DMS53 treated with DMSO at 0.1 percent for 48 hours (cell line): ENCODE data around the gene DNAJC5.
"Not testable (repeated sequence)": the region's sequence is repeated elsewhere in the genome, so short reads cannot be mapped to it uniquely, and the experiment has no call there.

Source experiments
- DNase-seq: peaks from one replicate; lab custom pipeline; 2025; ENCODE audit not compliant: unreplicated experiment; lab: John Stamatoyannopoulos, UW

DNAJC5 gene

DNA sequence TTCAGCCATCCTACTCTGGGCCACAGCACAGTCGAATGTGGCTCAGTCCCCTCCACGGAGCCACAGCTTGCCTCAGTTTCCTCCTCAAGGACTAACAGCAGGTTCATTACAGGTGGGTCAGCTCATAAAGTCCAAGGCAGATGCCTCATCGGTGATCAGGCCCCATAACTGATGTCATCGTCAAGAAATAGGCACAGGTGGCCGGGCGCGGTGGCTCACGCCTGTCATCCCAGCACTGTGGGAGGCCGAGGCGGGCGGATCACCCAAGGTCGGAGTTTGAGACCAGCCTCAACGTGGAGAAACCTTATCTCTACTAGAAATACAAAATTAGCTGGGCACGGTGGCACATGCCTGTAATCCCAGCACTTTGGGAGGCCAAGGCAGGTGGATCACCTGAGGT, 57.8 kb downstream of the DNAJC5 start:
- no peak for DNase-seq

DNA sequence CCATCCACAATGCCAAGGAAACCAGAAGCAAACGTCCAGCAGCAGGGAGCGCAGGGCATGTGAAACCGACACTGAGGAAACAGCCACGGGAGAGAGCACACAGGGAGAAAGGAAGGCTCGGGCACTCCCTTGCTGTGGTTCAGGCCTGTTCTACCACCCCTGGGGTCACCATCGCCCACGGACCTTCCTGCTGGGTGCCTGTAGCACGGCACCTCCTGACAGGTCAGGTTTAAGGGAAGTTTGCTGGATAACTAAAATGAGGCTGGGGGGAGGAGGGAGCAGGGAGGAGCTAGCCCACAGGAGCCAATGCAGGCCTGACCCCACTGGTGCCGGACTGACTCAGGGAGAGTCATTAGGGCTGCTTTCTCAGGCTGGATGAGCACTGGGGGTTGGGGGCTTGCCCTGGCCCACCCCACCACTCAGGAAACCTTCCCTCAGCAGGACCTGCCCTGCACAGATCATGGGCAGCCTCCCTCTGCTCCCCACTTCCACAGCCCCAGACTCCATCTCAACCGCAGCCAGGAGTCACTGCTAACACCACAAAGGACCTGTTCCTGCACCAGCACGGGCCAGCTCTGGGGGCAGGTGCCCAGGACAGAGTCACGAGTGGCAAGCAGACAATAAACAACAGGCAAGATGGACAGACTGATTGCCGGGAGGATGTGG, 59.0 kb downstream of the DNAJC5 start:
- no peak for DNase-seq

DNA sequence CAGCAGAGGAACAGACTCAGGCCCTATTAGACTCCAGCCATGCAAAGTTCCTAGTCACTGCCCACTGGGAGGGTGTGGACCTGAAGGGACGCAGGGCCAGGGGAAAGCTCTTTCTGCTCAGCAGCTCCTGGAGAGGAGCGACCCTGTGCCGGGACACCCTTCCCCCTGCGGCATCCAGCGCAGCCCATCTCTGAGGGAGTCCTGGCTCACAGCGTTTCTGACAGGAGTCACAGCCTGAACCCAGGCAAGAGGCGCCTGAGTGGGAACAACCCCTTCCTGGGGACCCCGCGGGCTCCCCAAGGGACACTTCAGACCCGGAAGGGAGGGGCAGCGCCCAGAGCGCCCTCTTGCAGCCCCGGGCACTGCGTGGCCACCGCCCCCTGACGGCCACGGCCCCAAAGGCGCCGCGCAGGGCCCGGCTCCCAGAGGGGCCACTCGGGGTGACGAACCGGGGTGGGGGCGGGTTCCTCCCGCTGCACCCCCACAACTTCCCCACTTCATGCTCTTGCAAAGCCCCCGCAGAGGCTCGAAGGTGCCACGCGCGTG, 60.4 kb downstream of the DNAJC5 start:
- no peak for DNase-seq

DNA sequence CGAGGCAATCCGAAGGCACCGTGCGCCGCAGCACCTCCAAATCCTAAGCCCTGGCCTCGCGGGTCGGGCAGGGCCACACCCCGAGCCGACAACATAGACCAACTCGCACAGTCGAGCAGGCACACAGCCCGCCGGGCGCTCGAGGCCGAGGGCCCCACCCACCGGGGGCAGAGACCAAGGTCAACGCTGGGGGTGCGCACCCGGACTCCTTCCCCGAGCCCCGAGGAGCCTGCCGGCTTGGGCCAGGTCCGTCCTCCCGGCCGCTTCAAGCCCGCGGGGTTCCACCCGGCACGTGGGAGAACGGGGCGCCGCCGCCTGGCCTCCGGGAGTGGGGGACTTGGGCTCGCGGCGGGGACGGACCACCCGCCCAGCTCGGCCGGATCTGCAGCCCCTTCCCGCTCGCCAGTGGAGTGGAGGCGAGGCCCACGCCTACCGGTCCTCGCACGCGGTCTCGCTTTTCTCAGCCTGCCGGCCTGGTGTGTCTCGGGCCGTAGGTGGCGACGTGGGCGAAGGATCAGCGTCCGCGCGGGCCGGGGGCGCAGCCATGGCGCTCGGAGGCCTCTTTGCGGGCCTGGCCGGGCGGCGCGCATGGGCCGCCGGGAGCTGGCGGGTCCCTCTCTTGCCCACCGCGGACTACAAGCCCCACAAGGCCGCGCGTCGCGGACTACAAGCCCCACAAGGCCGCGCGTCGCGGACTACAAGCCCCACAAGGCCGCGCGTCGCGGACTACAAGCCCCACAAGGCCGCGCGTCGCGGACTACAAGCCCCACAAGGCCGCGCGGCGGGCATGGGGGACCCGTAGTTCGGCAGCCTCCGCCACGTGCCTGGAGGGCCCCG, 61.1 kb downstream of the DNAJC5 start, which contains the start of gene UCKL1:
Gene UCKL1 (minus strand): TSS at position 590 of the 837 bp plus-strand sequence. CDS start 44 bp downstream, at position 546.
- DNase-seq: peak; percentile 63

DNA sequence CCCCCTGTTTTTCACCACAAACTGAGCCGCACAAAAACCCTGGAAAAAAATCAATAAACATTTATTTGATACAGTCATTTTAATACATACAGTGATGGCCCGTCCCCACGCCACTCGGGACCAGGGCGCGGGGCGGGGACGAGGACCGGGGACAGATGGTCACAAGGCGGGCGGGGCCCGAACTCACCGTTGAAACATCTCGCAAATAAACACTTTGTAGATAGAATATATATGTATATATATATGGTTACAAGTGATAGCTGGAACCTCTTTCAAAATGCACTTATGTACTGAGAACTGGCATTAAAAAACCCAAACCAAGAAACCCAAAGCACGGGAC, 61.7 kb downstream of the DNAJC5 start:
- no peak for DNase-seq

DNA sequence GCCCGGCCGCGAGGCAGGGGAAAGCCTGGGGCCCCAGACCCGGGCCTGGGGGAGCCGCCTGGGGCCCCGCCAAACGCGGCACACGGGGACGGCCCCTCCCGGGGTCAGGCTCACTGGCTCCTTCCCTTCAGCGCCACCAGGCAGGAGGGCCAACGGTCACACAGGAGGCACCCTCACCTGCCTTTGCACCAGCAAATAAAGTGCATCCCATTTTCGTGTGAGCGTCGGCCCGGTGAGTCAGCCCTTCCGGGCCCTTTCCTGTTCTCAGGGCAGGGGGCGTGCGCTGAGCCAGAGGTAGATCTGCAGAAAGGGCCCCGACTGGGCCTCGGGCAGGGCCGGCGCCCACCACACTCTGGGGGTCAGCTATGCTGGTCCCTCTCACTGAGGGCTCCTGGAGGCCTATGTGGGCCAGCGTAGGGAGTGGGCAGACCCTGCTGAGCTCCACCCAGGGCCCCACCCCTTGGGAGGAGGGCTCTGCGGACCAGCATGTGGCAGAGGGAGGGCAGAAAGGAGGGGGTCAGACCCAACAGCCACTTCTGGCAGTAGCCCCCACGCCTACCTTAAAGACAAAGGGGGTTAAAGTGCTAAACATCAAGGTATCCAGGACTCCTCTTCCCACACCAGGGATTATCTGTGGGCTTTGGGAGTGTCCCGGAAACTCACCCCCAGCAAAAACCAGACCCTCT, 62.2 kb downstream of the DNAJC5 start:
- peak; percentile 85 for DNase-seq

DNA sequence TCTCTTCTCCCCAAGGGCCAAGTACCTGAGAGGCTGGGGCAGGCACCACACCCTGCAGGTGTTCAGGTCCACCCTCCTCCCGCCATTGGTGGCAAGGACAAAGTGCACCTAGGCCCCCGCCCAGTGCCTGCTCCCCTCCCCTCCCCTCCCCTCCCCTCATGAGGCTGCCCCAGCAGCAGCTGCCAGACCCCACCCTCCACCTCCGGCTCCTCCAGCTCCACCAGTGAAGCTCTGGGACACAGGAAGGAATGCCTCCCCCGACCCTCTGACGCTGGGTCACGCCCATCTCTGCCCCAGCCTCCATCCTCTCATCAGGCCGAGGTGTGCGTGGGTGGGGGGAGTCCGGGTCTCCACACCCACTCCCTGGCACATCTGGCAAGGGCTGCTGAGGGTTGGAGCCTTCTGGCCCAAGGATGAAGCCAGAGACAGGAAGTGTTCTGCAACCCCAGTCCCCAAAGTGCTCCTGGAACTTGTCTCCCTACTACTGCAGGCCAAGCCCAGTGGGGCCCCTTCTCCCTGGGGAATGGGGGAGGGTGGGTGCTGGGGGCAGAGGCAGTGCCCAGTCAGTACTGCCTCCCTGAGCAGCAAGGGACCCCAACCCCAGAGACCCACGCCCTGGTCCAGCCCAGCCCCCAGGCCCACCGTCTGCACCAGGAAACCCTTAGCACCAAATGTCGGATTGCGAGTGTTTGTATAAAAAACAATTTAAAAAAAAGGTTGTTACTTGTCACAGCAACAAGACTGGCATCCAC, 62.9 kb downstream of the DNAJC5 start:
- peak; percentile 85 for DNase-seq

DNA sequence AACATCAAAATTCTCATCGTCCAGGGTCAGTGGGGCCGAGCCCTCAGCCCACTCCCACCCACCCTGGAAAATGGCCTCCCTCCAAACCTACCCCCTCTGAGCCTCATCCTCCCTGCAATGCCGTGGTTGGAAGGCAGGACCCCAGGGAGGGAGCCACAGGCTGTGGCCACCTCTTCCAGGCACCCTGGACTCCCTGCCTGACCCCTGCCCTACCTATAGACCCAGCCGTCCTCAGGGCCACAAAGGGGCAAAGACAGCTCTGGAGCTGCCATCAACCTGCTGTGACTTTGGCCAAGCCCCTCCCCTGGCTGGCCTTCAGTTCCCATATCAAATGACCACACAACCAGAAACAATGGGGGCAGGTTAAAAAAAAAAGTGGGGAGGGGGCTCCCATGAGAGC, 63.5 kb downstream of the DNAJC5 start:
- DNase-seq: no peak

DNA sequence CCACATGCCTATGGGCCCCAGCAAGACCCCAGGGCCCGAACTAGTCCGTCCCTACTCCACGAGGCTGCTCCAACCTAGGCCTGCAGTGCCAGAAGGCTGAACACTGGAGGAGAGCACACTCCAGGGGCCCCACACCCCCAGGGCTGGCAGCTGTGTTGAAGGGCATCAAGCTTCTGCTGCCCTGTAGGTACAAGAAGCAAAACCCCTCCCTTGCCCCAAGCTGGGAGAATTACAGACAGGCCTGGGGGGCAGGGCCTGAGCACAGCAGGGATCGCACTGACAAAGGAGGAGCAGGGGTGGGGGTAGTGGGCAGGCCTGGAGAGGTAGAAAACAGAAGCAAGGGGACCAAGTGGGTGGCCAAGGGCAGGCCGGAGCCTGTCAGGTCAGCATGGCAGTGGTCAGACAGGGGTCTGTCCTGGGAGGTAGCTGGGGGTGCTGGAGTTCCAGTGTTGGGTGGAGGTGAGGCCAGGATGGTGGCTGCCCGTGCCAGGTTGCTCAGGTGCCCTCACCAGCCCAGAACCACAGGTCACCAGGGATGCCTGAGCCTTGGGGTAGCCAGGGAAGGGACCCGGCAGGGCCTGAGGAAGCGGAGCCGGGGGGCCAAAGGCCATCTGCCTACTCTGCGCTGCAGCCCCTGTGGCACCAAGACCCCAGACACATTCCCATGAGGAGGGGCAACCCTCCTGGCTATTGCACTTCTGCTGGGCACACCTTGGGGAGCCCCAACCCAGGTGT, 64.2 kb downstream of the DNAJC5 start:
- DNase-seq: no peak

DNA sequence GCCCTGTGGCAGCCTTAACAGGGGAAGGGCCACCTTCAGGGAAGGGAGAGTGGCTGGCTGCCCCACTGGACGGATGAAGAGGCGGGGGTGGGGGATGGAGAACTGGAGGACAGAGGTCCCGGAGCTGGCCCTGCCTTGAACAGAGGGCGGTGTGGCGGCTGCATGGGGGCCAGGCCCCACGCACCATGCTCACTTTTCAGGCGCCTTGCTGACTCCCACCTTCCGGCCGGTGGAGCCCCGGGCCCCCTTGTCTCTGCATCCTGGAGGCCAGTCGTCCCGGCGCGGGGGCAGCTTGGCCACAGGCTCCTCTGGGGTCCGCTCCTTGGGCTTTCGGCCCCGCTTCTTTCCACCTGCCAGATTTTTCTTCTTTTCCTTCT, 64.8 kb downstream of the DNAJC5 start:
- no peak for DNase-seq

DNA sequence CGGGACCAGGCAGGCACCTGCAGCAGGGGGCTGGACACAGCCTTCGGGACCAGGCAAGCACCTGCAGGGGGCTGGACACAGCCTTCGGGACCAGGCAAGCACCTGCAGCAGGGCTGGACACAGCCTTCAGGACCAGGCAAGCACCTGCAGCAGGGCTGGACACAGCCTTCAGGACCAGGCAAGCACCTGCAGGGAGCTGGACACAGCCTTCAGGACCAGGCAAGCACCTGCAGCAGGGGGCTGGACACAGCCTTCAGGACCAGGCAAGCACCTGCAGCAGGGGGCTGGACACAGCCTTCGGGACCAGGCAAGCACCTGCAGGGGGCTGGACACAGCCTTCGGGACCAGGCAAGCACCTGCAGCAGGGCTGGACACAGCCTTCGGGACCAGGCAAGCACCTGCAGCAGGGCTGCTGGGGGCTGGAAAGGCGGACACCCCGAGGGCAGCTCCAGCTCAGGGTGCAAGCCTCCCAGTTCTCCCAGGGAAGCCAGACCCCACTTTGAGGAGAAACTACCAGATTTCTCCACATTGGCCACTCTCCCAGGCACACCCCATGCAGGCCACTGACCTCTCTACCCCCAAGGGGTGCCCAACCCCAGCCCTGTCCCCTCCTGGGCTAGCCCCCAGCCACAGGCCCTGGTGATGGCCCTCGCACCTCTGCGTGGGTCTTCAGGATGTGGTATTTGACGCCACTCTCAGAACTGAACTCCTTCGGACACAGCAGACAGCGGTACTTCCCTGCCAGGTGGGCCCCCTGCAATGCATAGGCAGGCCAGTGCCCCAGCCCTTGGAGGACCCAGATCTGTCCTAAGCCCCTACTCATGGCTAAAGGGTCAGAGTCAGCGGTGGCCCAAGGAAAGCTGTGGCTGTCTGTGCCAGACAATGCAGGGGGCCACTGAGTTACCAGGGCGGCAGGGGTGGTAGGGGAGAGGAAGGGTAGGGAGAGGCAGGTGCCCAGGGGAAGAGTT, 66.0 kb downstream of the DNAJC5 start:
- not testable (repeated sequence) for DNase-seq

DNA sequence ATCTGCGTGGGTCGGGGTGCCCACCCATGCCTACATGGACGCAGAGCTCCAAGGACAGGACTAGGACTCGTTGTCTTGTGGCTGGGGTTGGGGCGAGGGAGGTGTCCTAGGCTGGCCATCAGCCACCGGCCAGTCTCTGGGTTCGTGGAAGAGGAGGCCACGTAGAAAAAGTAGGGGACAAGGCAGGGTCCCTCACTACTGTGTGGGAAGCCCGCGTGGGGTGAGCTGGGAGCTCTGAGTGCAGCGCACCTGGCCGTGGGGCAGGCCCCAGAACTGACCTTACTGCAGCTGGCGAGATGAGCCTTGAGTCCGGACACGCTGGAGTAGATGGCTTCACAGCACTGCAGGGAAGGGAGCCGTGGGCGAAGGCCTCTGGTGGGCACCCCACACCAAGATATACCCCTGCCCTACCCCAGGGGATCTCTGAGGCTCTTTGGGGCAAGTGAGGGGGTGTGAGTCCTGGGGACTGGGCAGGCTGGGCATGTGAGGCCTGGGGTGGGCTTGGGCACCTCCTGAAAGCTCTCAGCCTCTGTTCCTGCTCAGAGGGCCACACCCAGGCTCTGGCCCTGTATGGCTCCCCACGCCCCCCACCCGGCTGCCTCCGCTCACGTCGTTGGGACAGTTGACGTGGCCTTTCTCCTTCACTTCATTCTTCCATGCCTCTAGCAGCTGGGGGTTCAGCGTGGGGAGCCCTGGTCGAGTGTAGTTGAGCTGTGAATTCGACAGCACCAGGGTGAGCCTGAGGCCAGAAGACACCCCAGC, 66.9 kb downstream of the DNAJC5 start:
- DNase-seq: no peak

DNA sequence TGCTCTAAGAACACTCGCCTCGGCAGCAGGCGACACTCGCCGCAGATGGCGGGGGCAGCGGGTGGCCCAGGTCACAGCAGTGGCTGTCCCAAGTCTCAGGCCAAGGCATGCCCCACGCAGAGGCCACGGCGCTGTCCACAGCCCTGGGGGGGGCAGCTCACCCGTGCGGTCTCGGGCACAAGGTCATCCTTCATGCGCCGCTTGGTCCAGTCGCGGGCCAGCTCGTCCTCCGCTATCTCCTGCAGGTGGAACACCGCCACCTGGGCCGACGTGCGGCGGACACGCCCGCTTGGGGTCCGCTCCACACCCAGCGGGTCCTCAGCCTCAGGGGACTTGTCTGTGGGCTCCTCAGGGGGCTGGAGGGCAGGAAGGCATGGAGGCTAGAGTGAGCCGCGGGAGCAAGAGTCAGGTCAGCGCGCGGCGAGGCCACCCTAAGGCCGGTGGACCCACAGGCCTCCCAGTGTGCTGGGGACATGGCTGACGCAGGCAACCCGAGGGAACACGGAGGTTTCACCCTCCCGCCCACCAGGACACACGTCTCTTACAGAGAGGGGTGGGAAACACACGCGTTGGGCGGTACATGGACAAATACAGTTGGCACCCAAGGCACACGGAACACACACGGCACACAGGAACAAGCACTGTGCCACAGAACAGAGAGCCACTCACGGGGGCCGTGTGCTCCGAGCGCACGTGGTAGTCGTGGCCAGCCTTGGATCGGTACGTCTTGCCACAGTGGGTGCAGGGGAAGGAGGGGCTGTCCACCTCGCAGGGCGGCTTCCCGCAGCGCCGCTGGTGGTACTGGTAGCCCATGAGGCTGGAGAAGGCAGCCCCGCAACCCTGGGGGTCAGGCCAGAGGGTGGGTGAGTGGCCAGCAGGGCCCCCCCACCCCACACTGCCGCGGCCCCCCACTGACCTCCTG, 67.8 kb downstream of the DNAJC5 start:
- DNase-seq: no peak

DNA sequence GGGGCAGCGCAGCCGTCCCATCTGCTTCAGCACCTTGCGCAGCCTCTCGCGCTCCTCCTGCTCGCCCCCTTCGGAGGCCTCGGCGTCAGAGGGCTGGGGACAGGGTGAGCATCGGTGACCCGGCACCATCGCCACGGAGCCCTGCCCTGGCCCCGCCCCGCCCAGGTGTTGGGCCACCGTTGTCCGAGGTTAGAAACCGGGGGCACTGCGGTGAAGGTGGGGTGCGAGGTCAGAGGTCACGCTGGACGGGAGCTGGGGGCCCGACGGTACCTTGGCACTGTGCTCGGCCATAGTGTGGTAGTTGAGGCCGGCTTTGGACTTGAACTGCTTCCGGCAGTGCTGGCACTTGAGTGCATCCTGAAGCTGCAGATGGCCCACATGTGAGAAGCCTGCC, 68.4 kb downstream of the DNAJC5 start:
- DNase-seq: no peak

DNA sequence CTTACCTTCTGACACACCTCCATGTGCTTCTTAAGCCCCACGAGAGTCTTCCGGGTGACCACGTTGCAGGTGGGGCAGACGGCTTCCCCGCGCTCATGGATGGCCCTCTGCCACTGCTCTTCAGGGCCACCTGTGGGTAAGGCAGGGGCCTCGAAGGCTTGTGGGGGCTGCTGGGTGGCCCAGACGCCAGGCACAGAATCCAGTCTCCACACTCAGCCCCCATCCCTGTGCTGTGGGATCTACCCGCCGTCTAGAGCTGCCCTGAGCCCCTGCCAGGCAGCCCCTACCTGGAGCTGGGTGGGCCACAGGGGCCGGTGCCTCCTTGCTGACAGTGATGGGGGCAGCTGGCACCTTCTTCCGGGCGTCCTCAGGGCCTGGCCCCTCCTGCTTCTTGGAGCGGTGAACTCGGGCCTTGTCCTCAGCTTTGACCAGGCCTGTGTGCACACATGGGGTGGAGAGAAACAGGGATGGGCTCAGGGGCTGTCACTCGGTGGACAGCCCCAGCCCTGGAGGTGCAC, 68.9 kb downstream of the DNAJC5 start:
- no peak for DNase-seq

DNA sequence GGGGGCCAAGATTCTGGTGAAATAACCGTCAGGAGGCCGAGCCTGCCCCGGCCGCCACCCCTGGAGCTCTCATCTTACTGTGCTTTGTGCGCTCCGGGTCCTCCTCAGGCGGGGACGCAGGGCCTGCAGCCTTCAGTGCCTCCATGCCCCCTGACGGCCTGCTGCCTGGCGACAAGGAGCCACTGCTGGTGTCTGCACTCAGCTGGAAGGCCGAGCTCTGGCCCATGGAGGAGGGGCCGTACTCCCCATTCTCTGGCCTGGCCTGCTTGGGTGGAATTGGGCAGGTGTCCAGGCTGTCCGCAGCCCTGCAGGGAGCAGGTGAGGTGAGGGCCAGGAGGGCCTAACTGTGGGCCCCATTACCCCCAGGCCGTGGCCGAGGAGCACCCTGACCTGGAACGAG, 69.5 kb downstream of the DNAJC5 start:
- no peak for DNase-seq
